22Rv1 (cell line): ENCODE measurements around the gene RAPSN.

ENCODE experiments used
- H3K27ac ChIP-seq: fragments of 450-650 bp; 2 replicates; pipeline ENCODE4 v1.5.1; 2017
- ZFX ChIP-seq: fragments of 450-650 bp; IDR thresholded peaks from 2 replicates; pipeline ENCODE4 v1.6.1; 2017; ENCODE audit warnings: antibody characterized with exemption, borderline replicate concordance
- TF ChIP-seq, protein P1 (sequence below): fragments of 450-650 bp; IDR thresholded peaks from 2 replicates; pipeline ENCODE4 v1.5.1; 2017; ENCODE audit warnings: mild to moderate bottlenecking

Gene RAPSN

DNA sequence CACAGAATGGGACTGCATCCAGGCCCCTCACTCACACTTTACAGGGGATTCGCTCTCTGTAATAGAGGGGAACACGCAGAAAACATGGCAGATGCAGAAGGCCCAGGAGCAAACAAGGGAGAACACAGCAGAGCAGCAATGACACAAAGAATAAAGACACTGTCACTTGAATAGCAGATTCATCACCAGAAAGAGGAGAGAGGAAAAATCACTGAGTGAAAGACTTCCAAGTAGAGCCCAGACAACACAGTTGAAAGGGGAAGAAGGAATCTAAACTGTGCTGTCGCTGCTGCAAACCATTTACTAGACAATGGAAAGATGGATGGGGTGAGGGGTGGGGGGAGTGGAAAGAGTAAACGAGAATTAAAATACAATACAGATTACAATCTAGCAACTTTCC, 28.8 kb upstream of the RAPSN start:
- TF ChIP-seq, protein P1, sequence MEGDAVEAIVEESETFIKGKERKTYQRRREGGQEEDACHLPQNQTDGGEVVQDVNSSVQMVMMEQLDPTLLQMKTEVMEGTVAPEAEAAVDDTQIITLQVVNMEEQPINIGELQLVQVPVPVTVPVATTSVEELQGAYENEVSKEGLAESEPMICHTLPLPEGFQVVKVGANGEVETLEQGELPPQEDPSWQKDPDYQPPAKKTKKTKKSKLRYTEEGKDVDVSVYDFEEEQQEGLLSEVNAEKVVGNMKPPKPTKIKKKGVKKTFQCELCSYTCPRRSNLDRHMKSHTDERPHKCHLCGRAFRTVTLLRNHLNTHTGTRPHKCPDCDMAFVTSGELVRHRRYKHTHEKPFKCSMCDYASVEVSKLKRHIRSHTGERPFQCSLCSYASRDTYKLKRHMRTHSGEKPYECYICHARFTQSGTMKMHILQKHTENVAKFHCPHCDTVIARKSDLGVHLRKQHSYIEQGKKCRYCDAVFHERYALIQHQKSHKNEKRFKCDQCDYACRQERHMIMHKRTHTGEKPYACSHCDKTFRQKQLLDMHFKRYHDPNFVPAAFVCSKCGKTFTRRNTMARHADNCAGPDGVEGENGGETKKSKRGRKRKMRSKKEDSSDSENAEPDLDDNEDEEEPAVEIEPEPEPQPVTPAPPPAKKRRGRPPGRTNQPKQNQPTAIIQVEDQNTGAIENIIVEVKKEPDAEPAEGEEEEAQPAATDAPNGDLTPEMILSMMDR = no peak
- TF ChIP-seq ZFX = no peak
- H3K27ac ChIP-seq = no peak overlapping the region

DNA sequence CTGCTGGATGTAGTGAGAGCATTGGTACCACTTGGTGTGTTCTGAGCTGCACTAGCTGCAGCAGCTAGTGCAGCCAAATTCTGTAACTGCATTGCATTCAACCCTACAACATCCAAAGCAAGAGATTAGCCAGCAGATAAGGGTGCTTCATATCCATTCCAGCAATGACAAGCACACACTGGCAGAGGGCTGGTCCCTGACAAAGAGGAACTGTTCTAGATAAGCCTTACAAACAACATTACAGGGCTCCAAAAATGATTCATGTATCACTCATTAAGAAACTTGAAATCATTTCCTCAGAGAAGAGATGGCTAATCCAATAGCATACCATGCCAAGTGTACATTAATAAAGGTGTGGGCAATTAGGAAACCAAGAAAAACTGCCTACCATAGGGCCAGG, 28.4 kb upstream of the RAPSN start:
- TF ChIP-seq, protein P1 = no peak
- no peak for TF ChIP-seq ZFX
- H3K27ac ChIP-seq = no peak overlapping the region

DNA sequence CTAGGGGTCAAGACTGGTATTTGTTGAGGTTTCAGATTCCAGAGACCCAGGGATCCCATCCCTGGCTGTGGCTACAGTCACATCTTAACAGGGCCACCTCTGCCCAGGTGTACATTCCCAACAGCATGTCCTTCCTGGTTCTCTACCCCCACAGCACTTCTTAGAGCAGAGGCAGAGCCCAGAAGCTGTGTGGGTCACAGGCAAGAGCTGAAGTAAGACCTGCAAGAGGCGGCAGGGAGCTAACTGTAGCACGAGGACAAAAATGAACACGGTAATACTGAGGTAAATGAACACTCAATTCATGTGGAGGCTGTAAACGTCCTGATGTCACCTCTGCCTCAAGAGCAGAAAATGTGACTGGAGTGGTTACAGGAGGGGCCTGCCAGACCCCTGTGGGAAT, 21.7 kb upstream of the RAPSN start:
- no peak for TF ChIP-seq ZFX
- TF ChIP-seq, protein P1 = no peak
- no peak overlapping the region for H3K27ac ChIP-seq

DNA sequence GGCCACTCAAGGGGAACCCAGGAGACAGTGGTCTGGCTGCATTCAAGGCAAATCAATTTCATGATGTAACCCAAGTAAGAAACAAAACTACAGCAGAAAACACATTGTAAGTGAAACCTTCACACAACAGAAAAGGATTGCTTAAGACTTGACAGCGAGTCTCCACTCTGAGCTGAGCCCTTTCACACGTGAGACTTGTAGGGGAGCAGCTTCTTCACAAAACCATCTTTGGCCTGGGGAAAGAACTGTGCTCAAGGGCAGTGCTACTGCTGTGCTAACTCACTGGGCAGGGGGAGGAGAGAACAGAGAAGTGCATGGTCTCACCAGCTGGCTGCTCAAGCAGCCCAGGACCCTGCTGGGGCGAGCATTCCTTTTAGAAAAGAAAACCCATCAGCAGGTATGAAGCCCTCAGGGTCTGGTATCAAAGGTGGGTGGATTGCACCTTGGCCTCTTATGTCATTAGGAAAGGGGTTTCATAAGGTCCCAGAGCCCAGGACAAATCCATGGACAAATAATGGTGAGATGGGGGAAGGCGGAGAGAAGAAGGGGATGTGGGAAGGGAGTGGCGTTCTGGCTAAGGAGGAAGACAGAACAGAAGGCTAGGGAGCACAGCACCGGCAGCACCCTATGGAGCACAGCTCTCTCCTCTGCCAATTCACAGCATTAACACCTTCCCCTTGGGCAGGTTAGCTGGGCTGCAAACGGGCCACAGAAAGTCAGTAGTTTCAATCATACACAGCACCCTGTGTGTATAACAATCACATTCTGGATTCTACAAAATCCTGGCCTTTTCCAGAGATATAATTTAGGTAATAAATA, 20.6 kb upstream of the RAPSN start:
- H3K27ac ChIP-seq = peak overlapping the region; percentile 12; the same call in 1 of the 2 replicates
- TF ChIP-seq, protein P1 = no peak
- TF ChIP-seq ZFX = no peak

DNA sequence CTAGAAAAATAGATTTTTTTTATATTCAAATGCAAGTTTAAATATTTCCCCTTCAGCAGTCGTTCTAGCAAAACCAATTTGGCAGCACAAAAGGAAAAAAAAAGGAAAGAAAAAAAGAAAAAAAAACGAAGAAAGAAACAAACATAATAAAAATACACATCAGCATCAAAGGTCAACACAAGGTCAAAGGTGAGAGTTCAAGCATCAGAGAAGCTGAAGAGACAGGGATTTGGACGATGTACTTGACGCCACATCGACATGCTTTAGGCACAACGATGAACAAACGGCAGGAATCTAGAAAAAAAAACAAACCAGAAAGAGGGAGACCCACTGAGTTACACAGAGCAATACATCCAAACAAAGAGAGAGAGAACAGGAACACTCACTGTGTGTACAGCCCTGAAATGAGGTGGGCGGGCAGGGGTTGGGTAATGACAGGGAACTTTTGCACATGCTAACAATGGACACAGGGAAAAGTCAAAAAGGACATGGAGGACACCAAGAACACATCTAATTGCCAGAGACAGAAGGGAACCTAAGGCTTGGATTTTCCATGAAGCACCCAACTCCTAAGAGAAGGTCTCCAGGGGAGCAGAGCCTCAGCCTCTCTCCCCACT, 19.8 kb upstream of the RAPSN start:
- no peak for TF ChIP-seq ZFX
- TF ChIP-seq, protein P1 = no peak
- peak overlapping the region; percentile 12; the same call in 1 of the 2 replicates for H3K27ac ChIP-seq

DNA sequence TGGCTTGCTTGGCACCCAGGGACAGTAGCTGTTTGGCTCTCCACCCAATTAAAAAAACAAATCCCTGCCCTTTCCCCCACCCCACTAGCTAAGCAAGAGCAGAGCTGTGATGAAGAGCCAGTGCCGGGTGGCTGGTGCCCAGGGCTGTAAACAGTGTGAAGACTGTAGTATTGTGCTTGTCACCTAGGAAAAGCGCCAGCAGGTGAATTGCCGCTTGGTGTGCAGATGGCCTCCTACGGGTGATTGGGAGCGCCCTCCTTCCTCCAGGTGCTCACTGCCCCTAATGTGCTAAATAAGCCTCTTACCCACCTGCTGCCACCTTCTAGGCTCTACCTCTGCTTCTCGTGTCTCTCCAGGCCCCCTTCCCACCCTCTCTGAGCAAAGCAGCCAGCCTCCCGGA, 18.4 kb upstream of the RAPSN start:
- H3K27ac ChIP-seq = 0 out of 2 replicates have a peak overlapping the region, but pooled peaks have one; percentile 7
- TF ChIP-seq ZFX = no peak
- TF ChIP-seq, protein P1 = no peak

DNA sequence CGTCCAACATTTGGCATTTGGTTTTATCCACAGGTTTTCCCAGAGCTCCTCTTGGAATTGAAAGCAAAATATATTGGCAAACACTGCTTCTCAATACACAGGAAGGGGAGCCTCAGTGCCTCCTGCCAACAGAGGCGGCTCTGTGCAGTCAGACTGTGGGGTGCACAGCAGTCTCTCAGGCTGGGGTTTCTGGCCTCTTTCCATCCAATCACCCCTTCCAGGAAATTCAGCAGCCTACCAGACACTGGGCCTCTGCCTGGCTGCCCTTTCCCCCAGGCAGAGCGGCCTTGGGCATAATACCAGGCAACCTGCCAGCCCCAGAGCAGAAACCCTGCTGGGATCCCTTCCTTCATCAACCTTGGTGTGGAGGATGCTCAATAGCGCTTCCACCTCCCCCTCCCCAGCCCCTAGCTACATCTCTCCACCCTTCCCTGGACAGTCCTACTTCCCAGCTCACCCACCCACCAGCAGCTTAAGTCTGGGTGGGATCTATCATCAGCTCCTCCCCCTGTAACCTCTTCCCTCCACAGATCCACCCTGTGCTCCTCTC, 17.8 kb upstream of the RAPSN start:
- H3K27ac ChIP-seq = 0 out of 2 replicates have a peak overlapping the region, but pooled peaks have one; percentile 7
- TF ChIP-seq, protein P1 = no peak
- no peak for TF ChIP-seq ZFX
